Transverse colon (tissue), 3 donors: ENCODE data around the gene TPD52L2.

Experiments
- CTCF ChIP-seq, 5 experiments: fragments of 200-600 bp in 3 of 5; fragments of 450-650 bp in 2 of 5; sonication (generic) in 3 of 5; IDR thresholded peaks; 1 replicate in 2 of 5; 2 replicates in 3 of 5; pipeline ENCODE4 v1.5.1; 2016 to 2017; ENCODE audit warnings: antibody characterized with exemption in 5 of 5, inconsistent platforms in 3 of 5, mild to moderate bottlenecking in 2 of 5, moderate library complexity in 1 of 5
- POLR2A ChIP-seq: fragments of 450-650 bp; IDR thresholded peaks from one replicate; pipeline ENCODE4 v1.6.1; 2016; ENCODE audit warnings: antibody characterized with exemption, mild to moderate bottlenecking, moderate library complexity

- TF ChIP-seq CTCF (IDR thresholded peaks at IDR 0.05) = no peak
- TF ChIP-seq POLR2A = no peak
These were observed 18.1 kb downstream of the TPD52L2 start for GRCh38 chr20:63883201-63883593.
